ENCODE data around the gene MCM9. TPM values are rescaled to one million over a fixed set of nuclear protein-coding genes. Genes with fewer than 3 reads are reported as not detected.

The MCM9 gene
- total and polyA plus RNA-seq, 2 donors from 2014 or later, result 4.8 to 25.9 TPM

DNA sequence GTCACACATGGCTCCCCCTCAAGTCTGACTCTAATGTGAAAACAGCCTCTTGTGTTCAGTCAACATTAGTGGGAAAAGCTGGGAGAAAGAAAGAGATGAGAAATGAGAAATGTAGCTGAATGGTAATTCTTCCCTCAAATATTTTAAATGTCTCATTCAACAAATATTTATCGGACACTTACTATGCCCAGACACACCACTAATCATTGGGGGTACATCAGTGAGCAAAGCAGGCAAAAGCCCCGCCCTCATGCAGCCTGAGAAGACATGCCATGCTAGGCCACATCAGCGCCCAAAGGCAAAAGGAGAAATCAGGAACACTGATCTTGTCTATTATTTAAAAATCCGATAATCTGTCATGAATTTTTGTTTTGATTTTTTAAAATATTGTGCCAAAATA is 130.9 kb downstream of the MCM9 start:
- intact Hi-C loops (cut with DNase I), result no loop called here
- peaks cover 0 to 2% (median 0%) of the 10 kb centered on the region in 3 donors for H3K4me1 ChIP-seq (ENCODE audit: control insufficient read depth in 2 of 3, insufficient read depth in 2 of 3, low read depth in 1 of 3, low read length in 3 of 3)
- no peak overlapping the region for H3K4me3 ChIP-seq (ENCODE audit: low read length in 3 of 3)
- H3K9ac ChIP-seq (ENCODE audit: low read length in 3 of 3), result no peak overlapping the region
- no peaks in the 10 kb centered on the region for H3K9me3 ChIP-seq (ENCODE audit: control insufficient read depth in 2 of 3, insufficient read depth in 1 of 3, low read length in 3 of 3)
- H3K36me3 ChIP-seq (ENCODE audit: control insufficient read depth in 2 of 3, insufficient read depth in 3 of 3, low read length in 3 of 3), result no peaks in the 10 kb centered on the region
- DNase-seq, result no peak
- H3K27ac ChIP-seq (ENCODE audit: low read depth in 2 of 2, low read length in 2 of 2), result no peak overlapping the region
- H3K27me3 ChIP-seq (ENCODE audit: control insufficient read depth, insufficient read depth, low read length), result no peaks in the 10 kb centered on the region
- no peak for TF ChIP-seq CTCF (IDR thresholded peaks at IDR 0.05; ENCODE audit: borderline replicate concordance, extremely low read depth, insufficient read depth)
- FAIRE-seq, result no peak

DNA sequence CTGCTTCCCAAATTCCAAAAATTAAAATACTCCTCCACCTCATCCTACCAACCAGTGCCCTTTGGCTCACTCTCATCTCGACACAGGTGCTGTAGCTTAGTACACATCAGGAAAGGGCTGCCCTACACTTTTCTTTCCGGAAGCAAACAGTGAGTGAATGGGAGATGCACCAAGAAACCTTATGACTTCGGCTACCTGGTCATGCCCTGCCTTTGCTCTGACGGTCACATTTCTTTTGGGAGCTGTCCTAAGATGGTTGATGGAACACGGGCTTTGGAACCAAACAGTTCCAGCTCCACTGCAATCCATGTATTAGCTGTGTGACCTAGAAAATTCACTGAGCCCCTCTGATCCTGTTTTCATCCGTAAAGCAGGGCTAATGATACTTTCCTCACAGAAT is 133.7 kb downstream of the MCM9 start:
- Histone ChIP-seq H3K4me1 (ENCODE audit: control insufficient read depth in 2 of 3, insufficient read depth in 2 of 3, low read depth in 1 of 3, low read length in 3 of 3) (peaks cover 0 to 2% (median 0%) of the 10 kb centered on the region in 3 donors), H3K27me3 (ENCODE audit: control insufficient read depth, insufficient read depth, low read length) (no peaks in the 10 kb centered on the region), H3K9me3 (ENCODE audit: control insufficient read depth in 2 of 3, insufficient read depth in 1 of 3, low read length in 3 of 3) (no peaks in the 10 kb centered on the region), H3K36me3 (ENCODE audit: control insufficient read depth in 2 of 3, insufficient read depth in 3 of 3, low read length in 3 of 3) (no peaks in the 10 kb centered on the region), H3K4me3 (ENCODE audit: low read length in 3 of 3) (no peak overlapping the region), H3K9ac (ENCODE audit: low read length in 3 of 3) (no peak overlapping the region), H3K27ac (ENCODE audit: low read depth in 2 of 2, low read length in 2 of 2) (no peak overlapping the region)
- no peak for TF ChIP-seq CTCF (IDR thresholded peaks at IDR 0.05; ENCODE audit: borderline replicate concordance, extremely low read depth, insufficient read depth)
- FAIRE-seq (no peak), DNase-seq (no peak)
- intact Hi-C loops (cut with DNase I), result no loop called here

GRCh38 chr6:118800394-118801071 is 134.4 kb downstream of the MCM9 start:
- peak; percentile 81 for TF ChIP-seq CTCF (IDR thresholded peaks at IDR 0.05; ENCODE audit: borderline replicate concordance, extremely low read depth, insufficient read depth)
- Histone ChIP-seq H3K27ac (ENCODE audit: low read depth in 2 of 2, low read length in 2 of 2) (no peak overlapping the region), H3K9me3 (ENCODE audit: control insufficient read depth in 2 of 3, insufficient read depth in 1 of 3, low read length in 3 of 3) (no peaks in the 10 kb centered on the region), H3K36me3 (ENCODE audit: control insufficient read depth in 2 of 3, insufficient read depth in 3 of 3, low read length in 3 of 3) (no peaks in the 10 kb centered on the region), H3K4me3 (ENCODE audit: low read length in 3 of 3) (peak overlapping the region in 1 of 3 donors; percentile 3), H3K4me1 (ENCODE audit: control insufficient read depth in 2 of 3, insufficient read depth in 2 of 3, low read depth in 1 of 3, low read length in 3 of 3) (peaks cover 0 to 2% (median 0%) of the 10 kb centered on the region in 3 donors), H3K27me3 (ENCODE audit: control insufficient read depth, insufficient read depth, low read length) (no peaks in the 10 kb centered on the region), H3K9ac (ENCODE audit: low read length in 3 of 3) (no peak overlapping the region)
- FAIRE-seq (peak; percentile 57), DNase-seq (peak; percentile 77 to 95 (median 83))
- intact Hi-C loops (cut with DNase I), result no loop called here

Measured in kidney (tissue), 14 donors.